Smooth muscle cell (in vitro differentiated cells): Measurements from ENCODE around the gene NCK1. TPM values are rescaled to one million over a fixed set of nuclear protein-coding genes. Genes with fewer than 3 reads are reported as not detected.

ENCODE experiments used
- DNase-seq: peaks from one replicate; lab custom pipeline; 2025; ENCODE audit not compliant: unreplicated experiment; lab: John Stamatoyannopoulos, UW
- H2AFZ ChIP-seq: fragments of 200-600 bp; sonication (generic); 2 replicates; pipeline ENCODE4 v1.6.0; 2016; ENCODE audit warnings: antibody characterized with exemption, low read depth, mild to moderate bottlenecking
- H3F3A ChIP-seq: fragments of 200-600 bp; sonication (generic); 2 replicates; pipeline ENCODE4 v1.6.0; 2017; ENCODE audit warnings: antibody characterized with exemption, low read depth
- H3K27ac ChIP-seq: fragments of 200-600 bp; sonication (generic); 2 replicates; pipeline ENCODE4 v1.5.1; 2016; ENCODE audit warnings: low read depth, mild to moderate bottlenecking
- H3K27me3 ChIP-seq: fragments of 200-600 bp; sonication (generic); 2 replicates; pipeline ENCODE4 v1.6.1; 2016; ENCODE audit warnings: low read depth, mild to moderate bottlenecking
- H3K36me3 ChIP-seq: fragments of 200-600 bp; sonication (generic); 2 replicates; pipeline ENCODE4 v1.5.1; 2016; ENCODE audit warnings: low read depth
- H3K4me1 ChIP-seq: fragments of 200-600 bp; sonication (generic); 2 replicates; pipeline ENCODE4 v1.5.1; 2016; ENCODE audit warnings: low read depth
- H3K4me2 ChIP-seq: fragments of 200-600 bp; sonication (generic); 2 replicates; pipeline ENCODE4 v1.6.0; 2016; ENCODE audit warnings: mild to moderate bottlenecking
- H3K4me3 ChIP-seq: fragments of 200-600 bp; sonication (generic); 2 replicates; pipeline ENCODE4 v1.5.1; 2016; ENCODE audit warnings: mild to moderate bottlenecking
- H3K79me2 ChIP-seq: fragments of 200-600 bp; sonication (generic); 2 replicates; pipeline ENCODE4 v1.6.0; 2016; ENCODE audit warnings: low read depth, mild to moderate bottlenecking
- H3K9ac ChIP-seq: fragments of 200-600 bp; sonication (generic); 2 replicates; pipeline ENCODE4 v1.6.0; 2016; ENCODE audit warnings: low read depth
- H3K9me3 ChIP-seq: fragments of 200-600 bp; sonication (generic); replicated peaks from 2 replicates; pipeline ENCODE4 v1.5.1; 2016; ENCODE audit warnings: low read depth
- H4K20me1 ChIP-seq: fragments of 200-600 bp; sonication (generic); 2 replicates; pipeline ENCODE4 v1.6.0; 2016; ENCODE audit warnings: low read depth
- WGBS: methylation state at CpG from one replicate; pipeline ENCODE4 v1.1.7; 2016; ENCODE audit warnings: low lambda C conversion rate; 5-methylcytosine and 5-hydroxymethylcytosine counted together
- polyA plus RNA-seq: library from polyadenylated mRNA; unstranded; fragments of >200 nt; fragmentation: Nextera tagmentation; extraction: Ambion mirVana; gene quantifications from 2 replicates; pipeline ENCODE4 v1.2.1, GENCODE V29; 2016
- total RNA-seq: library from RNA; depleted of rRNA; stranded (reverse); fragments of >200 nt; gene quantifications from 2 replicates; pipeline ENCODE4 v1.2.3, GENCODE V29; 2014
- TF ChIP-seq, protein P1 (sequence below): fragments of 200-600 bp; sonication (generic); IDR thresholded peaks from 2 replicates; pipeline ENCODE4 v1.5.1; 2017; ENCODE audit warnings: borderline replicate concordance, mild to moderate bottlenecking, antibody characterized with exemption; ENCODE audit not compliant: insufficient read depth, poor library complexity, severe bottlenecking

Gene NCK1
- total and polyA plus RNA-seq, 2 experiments from 2014 or later, result 21.1 to 41.8 TPM

GRCh38 chr3:136932978-136933772 lies 71.2 kb downstream of the NCK1 start:
- H3K4me2 ChIP-seq, result no peak overlapping the region

GRCh38 chr3:136937175-136937574 lies 75.2 kb downstream of the NCK1 start:
- no peaks in the 10 kb centered on the region for H3K9me3 ChIP-seq
- TF ChIP-seq, protein P1, sequence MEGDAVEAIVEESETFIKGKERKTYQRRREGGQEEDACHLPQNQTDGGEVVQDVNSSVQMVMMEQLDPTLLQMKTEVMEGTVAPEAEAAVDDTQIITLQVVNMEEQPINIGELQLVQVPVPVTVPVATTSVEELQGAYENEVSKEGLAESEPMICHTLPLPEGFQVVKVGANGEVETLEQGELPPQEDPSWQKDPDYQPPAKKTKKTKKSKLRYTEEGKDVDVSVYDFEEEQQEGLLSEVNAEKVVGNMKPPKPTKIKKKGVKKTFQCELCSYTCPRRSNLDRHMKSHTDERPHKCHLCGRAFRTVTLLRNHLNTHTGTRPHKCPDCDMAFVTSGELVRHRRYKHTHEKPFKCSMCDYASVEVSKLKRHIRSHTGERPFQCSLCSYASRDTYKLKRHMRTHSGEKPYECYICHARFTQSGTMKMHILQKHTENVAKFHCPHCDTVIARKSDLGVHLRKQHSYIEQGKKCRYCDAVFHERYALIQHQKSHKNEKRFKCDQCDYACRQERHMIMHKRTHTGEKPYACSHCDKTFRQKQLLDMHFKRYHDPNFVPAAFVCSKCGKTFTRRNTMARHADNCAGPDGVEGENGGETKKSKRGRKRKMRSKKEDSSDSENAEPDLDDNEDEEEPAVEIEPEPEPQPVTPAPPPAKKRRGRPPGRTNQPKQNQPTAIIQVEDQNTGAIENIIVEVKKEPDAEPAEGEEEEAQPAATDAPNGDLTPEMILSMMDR, result no peak
- 100% methylated on average over 1 of the region's 1 CpG for WGBS
- no peak overlapping the region for H3K27ac ChIP-seq
- no peaks in the 10 kb centered on the region for H3K27me3 ChIP-seq
- no peaks in the 10 kb centered on the region for H3K4me1 ChIP-seq
- H2AFZ ChIP-seq, result no peak overlapping the region
- peaks cover 8% of the 10 kb centered on the region for H3K36me3 ChIP-seq
- H3K4me2 ChIP-seq, result no peak overlapping the region
- no peak overlapping the region for H3K9ac ChIP-seq
- peaks cover 83% of the 10 kb centered on the region for H3K79me2 ChIP-seq
- peaks cover 6% of the 10 kb centered on the region for H3F3A ChIP-seq
- no peak overlapping the region for H3K4me3 ChIP-seq
- peaks cover 47% of the 10 kb centered on the region for H4K20me1 ChIP-seq
- no peak for DNase-seq

More at GRCh38 chr3:136932978-136933772, 71.2 kb downstream of the NCK1 start:
- Histone ChIP-seq H3K9ac (no peak overlapping the region), H2AFZ (no peak overlapping the region), H3K4me1 (no peaks in the 10 kb centered on the region), H3K79me2 (peaks cover 78% of the 10 kb centered on the region), H3K27me3 (no peaks in the 10 kb centered on the region), H3K9me3 (no peaks in the 10 kb centered on the region), H4K20me1 (peaks cover 16% of the 10 kb centered on the region), H3K36me3 (peaks cover 8% of the 10 kb centered on the region), H3K4me3 (no peak overlapping the region), H3F3A (peaks cover 6% of the 10 kb centered on the region), H3K27ac (no peak overlapping the region)
- WGBS, result 93% methylated on average over 1 of the region's 1 CpG
- TF ChIP-seq, protein P1, result no peak
- DNase-seq, result no peak

DNA sequence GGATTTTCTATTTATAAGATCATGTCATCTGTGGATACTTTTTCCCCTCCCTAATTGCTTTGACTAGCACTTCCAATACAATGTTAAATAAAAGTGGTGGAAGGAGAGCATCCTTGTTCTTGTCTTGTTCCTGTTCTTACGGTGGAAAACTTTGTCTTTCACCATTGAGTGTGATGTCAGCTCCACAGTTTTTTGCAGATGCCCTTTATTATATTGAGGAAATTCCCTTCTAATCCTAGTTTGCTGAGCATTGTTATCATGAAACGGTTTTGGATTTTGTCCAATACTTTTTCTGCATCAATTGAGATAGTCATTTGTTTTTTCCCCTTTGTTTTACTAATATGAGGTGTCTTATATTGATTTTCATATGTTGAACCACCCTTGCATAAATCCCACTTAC lies 75.8 kb downstream of the NCK1 start:
- WGBS, result 63% methylated on average over 2 of the region's 2 CpGs
- no peak overlapping the region for H3K4me2 ChIP-seq

More for the DNA sequence above, 75.8 kb downstream of the NCK1 start:
- no peak overlapping the region for H3K9ac ChIP-seq
- H3K27ac ChIP-seq, result peak overlapping the region; percentile 29
- H3K79me2 ChIP-seq, result peaks cover 88% of the 10 kb centered on the region
- no peak overlapping the region for H3K4me3 ChIP-seq
- H3F3A ChIP-seq, result peaks cover 6% of the 10 kb centered on the region
- no peak overlapping the region for H2AFZ ChIP-seq
- TF ChIP-seq, protein P1, result no peak
- no peak for DNase-seq
- H4K20me1 ChIP-seq, result peaks cover 54% of the 10 kb centered on the region
- no peaks in the 10 kb centered on the region for H3K4me1 ChIP-seq
- no peaks in the 10 kb centered on the region for H3K27me3 ChIP-seq
- H3K36me3 ChIP-seq, result peaks cover 8% of the 10 kb centered on the region
- H3K9me3 ChIP-seq, result no peaks in the 10 kb centered on the region
